ENCODE measurements around the gene CDK19.
"Not testable (repeated sequence)": the region's sequence is repeated elsewhere in the genome, so short reads cannot be mapped to it uniquely, and the experiment has no call there.

CDK19 gene

GRCh38 chr6:110856296-110856695, 41.0 kb upstream of the CDK19 start:
- CTCF ChIA-PET: no interaction called here
- no peak for TF ChIP-seq TARDBP (IDR thresholded peaks at IDR 0.05)
- POLR2A ChIA-PET: interaction anchor here (2.5 kb wide), 1 partner anchor 18 kb away, joined by 18 read pairs; the partner anchor contains the start of gene AMD1
- no peak for DNase-seq (ENCODE audit: extremely low spot score)

DNA sequence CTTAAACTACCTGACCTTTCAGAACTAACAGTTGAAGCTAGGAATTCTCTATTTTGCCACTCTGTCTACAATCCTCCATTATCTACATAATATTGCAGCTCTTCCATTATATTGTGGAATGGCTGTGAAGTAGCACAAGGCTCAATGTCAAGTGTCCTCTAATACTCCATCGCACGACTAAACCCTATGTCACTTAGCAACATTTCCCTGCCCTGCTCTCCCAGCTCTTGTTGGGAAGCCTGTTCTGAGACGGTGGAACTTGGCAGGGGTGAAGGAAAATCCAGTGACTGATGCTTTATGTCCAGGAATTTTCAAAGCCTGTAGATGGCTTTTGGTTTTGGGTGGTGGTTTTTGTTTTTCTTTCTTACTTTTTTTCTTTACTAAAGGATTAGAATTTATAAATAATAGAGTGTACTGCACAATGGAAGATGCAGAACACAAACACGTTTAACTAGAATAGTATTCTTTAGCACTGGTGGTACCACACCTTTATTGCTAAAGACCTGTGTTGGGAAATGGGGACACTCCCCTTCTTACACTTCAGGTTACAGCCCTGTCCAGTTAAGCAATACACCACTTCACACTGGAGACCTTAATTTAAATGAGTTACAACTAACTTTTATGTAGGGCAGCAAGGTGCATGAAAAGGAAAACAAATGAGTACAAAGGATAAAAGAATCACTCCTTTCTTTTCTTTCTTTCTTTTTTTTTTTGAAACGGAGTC, 38.6 kb upstream of the CDK19 start:
- TF ChIP-seq SUZ12 (IDR thresholded peaks at IDR 0.05) (no peak), NFRKB (IDR thresholded peaks at IDR 0.05) (no peak), BHLHE40 (IDR thresholded peaks at IDR 0.05; ENCODE audit: borderline replicate concordance) (no peak), ZNF384 (IDR thresholded peaks at IDR 0.05) (no peak), HDGF (IDR thresholded peaks at IDR 0.05; ENCODE audit: borderline replicate concordance) (no peak), ARNT (IDR thresholded peaks at IDR 0.05) (no peak), FOXA1 (IDR thresholded peaks at IDR 0.05) (no peak), L3MBTL2 (conservative IDR thresholded peaks at IDR 0.05) (no peak), FOXK2 (IDR thresholded peaks at IDR 0.05) (no peak), ELF4 (IDR thresholded peaks at IDR 0.05) (no peak), FOXM1 (IDR thresholded peaks at IDR 0.05; ENCODE audit: borderline replicate concordance) (no peak), SP1 (IDR thresholded peaks at IDR 0.05) (no peak), TARDBP (IDR thresholded peaks at IDR 0.05) (no peak), CTBP1 (IDR thresholded peaks at IDR 0.05; ENCODE audit: borderline replicate concordance) (no peak), LEF1 (IDR thresholded peaks at IDR 0.05; ENCODE audit: borderline replicate concordance) (no peak)
- TF ChIP-seq, protein P1, sequence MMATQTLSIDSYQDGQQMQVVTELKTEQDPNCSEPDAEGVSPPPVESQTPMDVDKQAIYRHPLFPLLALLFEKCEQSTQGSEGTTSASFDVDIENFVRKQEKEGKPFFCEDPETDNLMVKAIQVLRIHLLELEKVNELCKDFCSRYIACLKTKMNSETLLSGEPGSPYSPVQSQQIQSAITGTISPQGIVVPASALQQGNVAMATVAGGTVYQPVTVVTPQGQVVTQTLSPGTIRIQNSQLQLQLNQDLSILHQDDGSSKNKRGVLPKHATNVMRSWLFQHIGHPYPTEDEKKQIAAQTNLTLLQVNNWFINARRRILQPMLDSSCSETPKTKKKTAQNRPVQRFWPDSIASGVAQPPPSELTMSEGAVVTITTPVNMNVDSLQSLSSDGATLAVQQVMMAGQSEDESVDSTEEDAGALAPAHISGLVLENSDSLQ (IDR thresholded peaks at IDR 0.05): no peak
- DNase-seq (ENCODE audit: extremely low spot score): no peak
- CTCF ChIA-PET: no interaction called here
- POLR2A ChIA-PET: no interaction called here

DNA sequence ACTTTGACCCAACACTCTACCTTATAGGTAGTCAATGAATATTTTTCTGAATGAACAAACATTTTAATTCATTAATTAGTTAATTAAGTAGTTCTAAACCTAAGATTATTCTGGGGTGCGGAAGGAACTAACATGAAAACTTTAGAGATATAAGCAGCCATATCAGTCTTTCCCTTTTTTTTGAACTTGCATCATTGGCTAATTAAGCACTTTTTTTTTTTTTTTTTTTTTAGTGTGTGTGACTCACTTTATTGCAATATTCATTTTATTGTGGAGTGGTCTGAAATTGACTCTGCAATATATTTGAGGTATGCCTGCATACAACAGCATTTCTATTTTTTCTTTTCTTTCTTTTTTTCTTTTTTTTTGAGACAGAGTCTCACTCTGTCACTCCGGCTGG, 37.5 kb upstream of the CDK19 start:
- CTCF ChIA-PET: no interaction called here
- TF ChIP-seq LEF1 (IDR thresholded peaks at IDR 0.05; ENCODE audit: borderline replicate concordance) (no peak), SUZ12 (IDR thresholded peaks at IDR 0.05) (no peak), ZNF384 (IDR thresholded peaks at IDR 0.05) (peak; percentile 61; the same call in 1 of the 2 replicates), NFRKB (IDR thresholded peaks at IDR 0.05) (no peak), HDGF (IDR thresholded peaks at IDR 0.05; ENCODE audit: borderline replicate concordance) (no peak), BHLHE40 (IDR thresholded peaks at IDR 0.05; ENCODE audit: borderline replicate concordance) (no peak)
- TF ChIP-seq, protein P1 (IDR thresholded peaks at IDR 0.05): no peak
- POLR2A ChIA-PET: no interaction called here

GRCh38 chr6:110849781-110850180, 34.5 kb upstream of the CDK19 start:
- ChIA-PET POLR2A (interaction anchor here (1.8 kb wide), 1 partner anchor 25 kb away, joined by 5 read pairs; the partner anchor contains the start of gene AMD1), CTCF (interaction anchor here (1.1 kb wide), 1 partner anchor 19 kb away, joined by 3 read pairs; no protein-coding TSS in a partner anchor)
- no peak for TF ChIP-seq SUZ12 (IDR thresholded peaks at IDR 0.05)
- no peak for DNase-seq (ENCODE audit: extremely low spot score)

More for the DNA sequence above, 37.5 kb upstream of the CDK19 start:
- no peak for DNase-seq (ENCODE audit: extremely low spot score)

- ChIA-PET CTCF (no interaction called here), POLR2A (interaction anchor here (1.1 to 1.4 kb wide), 2 partner anchors 26 to 33 kb away, joined by 3 to 5 read pairs; partner anchors contain the start of genes AMD1 and CDK19)
- no peak for DNase-seq (ENCODE audit: extremely low spot score)
- TF ChIP-seq TARDBP (IDR thresholded peaks at IDR 0.05): no peak
- no peak for TF ChIP-seq SP1 (IDR thresholded peaks at IDR 0.05)
- TF ChIP-seq ELF4 (IDR thresholded peaks at IDR 0.05): no peak
- TF ChIP-seq FOXA1 (IDR thresholded peaks at IDR 0.05): no peak
Observed at GRCh38 chr6:110841266-110841665, 26.0 kb upstream of the CDK19 start.

DNA sequence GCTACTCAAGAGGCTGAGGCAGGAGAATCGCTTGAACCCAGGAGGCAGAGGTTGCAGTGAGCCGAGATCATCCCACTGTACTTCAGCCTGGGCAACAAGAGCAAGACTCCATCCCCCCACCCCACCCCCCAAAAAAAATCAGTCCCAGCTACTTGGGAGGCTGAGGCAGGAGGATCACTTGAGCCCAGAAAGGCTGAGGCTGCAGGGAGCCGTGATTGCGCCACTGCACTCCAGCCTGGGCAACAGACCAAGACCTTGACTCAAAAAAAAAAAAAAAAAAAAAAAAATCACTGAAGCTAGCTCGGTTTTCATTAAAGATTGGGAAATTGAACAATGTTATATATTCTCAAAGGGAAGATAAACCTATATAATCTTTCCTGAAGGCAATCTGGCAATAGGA, 20.5 kb upstream of the CDK19 start:
- TF ChIP-seq ZNF384 (IDR thresholded peaks at IDR 0.05): peak; percentile 52
- CTCF ChIA-PET; DNase-seq (ENCODE audit: extremely low spot score): not testable (repeated sequence)
- POLR2A ChIA-PET: interaction anchor here (1.2 kb wide), 1 partner anchor 39 kb away, joined by 3 read pairs; the partner anchor contains the start of gene AMD1

DNA sequence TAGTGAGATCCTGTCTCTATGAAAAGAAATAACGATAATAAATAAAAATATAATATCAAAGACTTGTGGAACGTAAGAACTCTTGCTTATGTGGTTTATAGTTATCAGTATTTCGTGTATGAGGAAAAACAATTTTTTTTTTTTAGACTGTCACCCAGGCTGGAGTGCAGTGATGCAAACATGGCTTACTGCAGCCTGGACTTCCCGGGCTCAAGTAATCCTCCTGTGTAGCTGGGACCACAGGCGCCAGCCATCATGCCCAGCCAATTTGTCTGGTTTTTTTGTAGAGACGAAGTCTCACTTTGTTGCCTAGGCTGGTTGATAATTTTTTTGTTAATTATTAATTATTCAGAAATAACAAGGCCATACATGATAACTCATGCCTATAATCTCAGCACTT, 18.6 kb upstream of the CDK19 start:
- TF ChIP-seq SP1 (IDR thresholded peaks at IDR 0.05) (no peak), BHLHE40 (IDR thresholded peaks at IDR 0.05; ENCODE audit: borderline replicate concordance) (no peak), CTBP1 (IDR thresholded peaks at IDR 0.05; ENCODE audit: borderline replicate concordance) (no peak), ELF4 (IDR thresholded peaks at IDR 0.05) (no peak), TARDBP (IDR thresholded peaks at IDR 0.05) (no peak), NFRKB (IDR thresholded peaks at IDR 0.05) (no peak), FOXA1 (IDR thresholded peaks at IDR 0.05) (no peak)
- TF ChIP-seq, protein P1 (IDR thresholded peaks at IDR 0.05): no peak
- ChIA-PET POLR2A (no interaction called here), CTCF (no interaction called here)
- DNase-seq (ENCODE audit: extremely low spot score): no peak

Measured in HEK293T (cell line).